ENCODE measurements around the gene ARHGAP5. TPM values are rescaled to one million over a fixed set of nuclear protein-coding genes. Genes with fewer than 3 reads are reported as not detected.

ARHGAP5 gene
- total RNA-seq, 6 experiments from 2014 or later = 75.4 to 101 (median 82.2) TPM

DNA sequence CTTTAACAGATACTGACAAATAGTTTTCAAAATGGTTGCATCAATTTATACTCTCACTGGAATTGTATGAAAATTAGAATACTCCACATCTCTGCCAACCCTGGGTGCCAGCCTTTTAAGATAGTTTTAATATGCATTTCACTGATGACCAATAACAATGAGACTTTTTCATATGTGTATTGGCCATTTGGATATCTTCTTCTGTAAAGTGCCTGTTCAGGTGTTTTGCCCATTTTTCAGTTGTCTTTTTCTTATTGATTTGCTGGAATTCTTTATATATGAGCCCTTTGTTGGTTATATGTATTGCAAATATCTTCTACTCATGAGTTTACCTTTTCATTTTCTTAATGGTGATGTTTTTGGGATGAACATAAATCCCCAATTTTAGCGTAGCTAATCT, 108.0 kb downstream of the ARHGAP5 start:
- TF ChIP-seq, protein P1, sequence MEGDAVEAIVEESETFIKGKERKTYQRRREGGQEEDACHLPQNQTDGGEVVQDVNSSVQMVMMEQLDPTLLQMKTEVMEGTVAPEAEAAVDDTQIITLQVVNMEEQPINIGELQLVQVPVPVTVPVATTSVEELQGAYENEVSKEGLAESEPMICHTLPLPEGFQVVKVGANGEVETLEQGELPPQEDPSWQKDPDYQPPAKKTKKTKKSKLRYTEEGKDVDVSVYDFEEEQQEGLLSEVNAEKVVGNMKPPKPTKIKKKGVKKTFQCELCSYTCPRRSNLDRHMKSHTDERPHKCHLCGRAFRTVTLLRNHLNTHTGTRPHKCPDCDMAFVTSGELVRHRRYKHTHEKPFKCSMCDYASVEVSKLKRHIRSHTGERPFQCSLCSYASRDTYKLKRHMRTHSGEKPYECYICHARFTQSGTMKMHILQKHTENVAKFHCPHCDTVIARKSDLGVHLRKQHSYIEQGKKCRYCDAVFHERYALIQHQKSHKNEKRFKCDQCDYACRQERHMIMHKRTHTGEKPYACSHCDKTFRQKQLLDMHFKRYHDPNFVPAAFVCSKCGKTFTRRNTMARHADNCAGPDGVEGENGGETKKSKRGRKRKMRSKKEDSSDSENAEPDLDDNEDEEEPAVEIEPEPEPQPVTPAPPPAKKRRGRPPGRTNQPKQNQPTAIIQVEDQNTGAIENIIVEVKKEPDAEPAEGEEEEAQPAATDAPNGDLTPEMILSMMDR (IDR thresholded peaks at IDR 0.05) = no peak
- Mint-ChIP-seq H3K4me1 (ENCODE audit: low read depth) (no peaks in the 10 kb centered on the region), H3K36me3 (ENCODE audit: low read depth) (no peaks in the 10 kb centered on the region), H3K27me3 (ENCODE audit: insufficient read depth) (peaks cover 6% of the 10 kb centered on the region; the same call in 1 of the 2 replicates), H3K9me3 (peaks cover 12% of the 10 kb centered on the region; the same call in 1 of the 2 replicates), H3K27ac (no peak overlapping the region), H3K4me3 (no peak overlapping the region)
- DNase-seq = no peak

DNA sequence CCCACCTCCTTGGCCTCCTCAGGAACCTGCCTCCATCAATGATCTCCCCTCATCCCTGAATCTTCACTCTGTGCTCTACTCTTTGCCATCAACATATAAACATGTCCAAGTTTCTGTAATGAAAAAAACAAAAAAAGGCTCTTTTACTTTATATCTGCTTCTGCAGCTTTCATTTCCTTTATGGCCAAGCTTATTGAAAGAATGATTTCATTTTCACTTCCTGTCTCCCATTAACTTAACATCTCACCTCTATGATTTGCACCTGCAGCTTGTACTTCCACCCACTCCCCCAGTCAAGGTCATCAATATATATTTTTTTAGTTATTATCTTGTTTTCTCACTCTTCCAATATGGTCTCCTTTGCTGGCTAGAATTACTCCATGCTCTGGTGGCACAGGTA, 109.1 kb downstream of the ARHGAP5 start:
- no peak for DNase-seq
- Mint-ChIP-seq H3K27ac (no peak overlapping the region), H3K4me3 (no peak overlapping the region), H3K9me3 (peaks cover 6% of the 10 kb centered on the region; the same call in 1 of the 2 replicates), H3K4me1 (ENCODE audit: low read depth) (peaks cover 8% of the 10 kb centered on the region), H3K27me3 (ENCODE audit: insufficient read depth) (peaks cover 3% of the 10 kb centered on the region; the same call in 1 of the 2 replicates), H3K36me3 (ENCODE audit: low read depth) (no peaks in the 10 kb centered on the region)
- TF ChIP-seq, protein P1 (IDR thresholded peaks at IDR 0.05) = no peak

DNA sequence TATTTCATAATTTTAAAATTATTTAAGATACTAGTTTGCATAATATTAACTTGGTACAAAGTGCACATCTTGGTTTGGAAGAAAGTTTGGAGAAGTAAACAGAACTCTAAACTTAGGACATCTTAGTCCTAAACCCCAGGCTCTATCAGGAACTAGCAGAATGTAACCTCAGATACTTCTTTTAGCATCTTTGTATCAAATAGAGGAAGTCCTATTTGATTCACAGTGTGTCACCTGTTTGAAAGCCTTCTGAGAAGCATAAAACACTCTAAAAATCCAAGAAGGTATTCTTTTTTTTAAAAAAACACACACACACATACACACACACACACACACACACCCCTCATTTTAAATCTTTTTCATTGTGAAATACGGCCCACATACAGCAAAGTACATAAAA, 112.7 kb downstream of the ARHGAP5 start:
- H3K36me3 Mint-ChIP-seq (ENCODE audit: low read depth) = no peaks in the 10 kb centered on the region
- H3K4me3 Mint-ChIP-seq = no peak overlapping the region; the same call in 1 of the 2 replicates
- no peak for DNase-seq
- H3K9me3 Mint-ChIP-seq = peaks cover 6% of the 10 kb centered on the region; the same call in 1 of the 2 replicates
- H3K27me3 Mint-ChIP-seq (ENCODE audit: insufficient read depth) = peaks cover 2% of the 10 kb centered on the region; the same call in 1 of the 2 replicates
- peaks cover 8% of the 10 kb centered on the region for H3K4me1 Mint-ChIP-seq (ENCODE audit: low read depth)
- TF ChIP-seq, protein P1 (IDR thresholded peaks at IDR 0.05) = no peak
- H3K27ac Mint-ChIP-seq = no peak overlapping the region

DNA sequence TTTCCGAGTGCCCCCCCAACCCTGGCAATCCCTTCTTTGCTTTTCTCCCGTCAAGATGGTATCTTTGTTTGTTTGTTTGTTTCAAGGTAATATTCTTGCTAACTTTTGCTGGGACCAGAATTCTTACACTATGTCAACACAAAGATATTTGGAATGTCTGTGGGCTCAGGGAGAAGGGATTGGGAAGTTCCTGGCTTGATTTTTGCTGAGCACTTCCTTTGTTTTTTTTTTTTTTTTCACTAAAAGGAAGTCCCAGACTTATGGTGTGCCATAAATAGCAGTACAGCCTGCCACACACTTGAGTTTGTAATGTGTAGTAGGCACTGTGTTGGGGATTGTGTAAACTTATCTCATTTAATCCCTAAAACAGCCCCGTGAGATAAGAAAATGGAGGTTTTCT, 113.6 kb downstream of the ARHGAP5 start:
- H3K36me3 Mint-ChIP-seq (ENCODE audit: low read depth) = no peaks in the 10 kb centered on the region
- no peaks in the 10 kb centered on the region; the same call in 1 of the 2 replicates for H3K9me3 Mint-ChIP-seq
- H3K4me3 Mint-ChIP-seq = no peak overlapping the region; the same call in 1 of the 2 replicates
- TF ChIP-seq, protein P1 (IDR thresholded peaks at IDR 0.05) = no peak
- H3K27ac Mint-ChIP-seq = no peak overlapping the region
- peaks cover 8% of the 10 kb centered on the region; the same call in 1 of the 2 replicates for H3K27me3 Mint-ChIP-seq (ENCODE audit: insufficient read depth)
- DNase-seq = no peak
- H3K4me1 Mint-ChIP-seq (ENCODE audit: low read depth) = peaks cover 8% of the 10 kb centered on the region

DNA sequence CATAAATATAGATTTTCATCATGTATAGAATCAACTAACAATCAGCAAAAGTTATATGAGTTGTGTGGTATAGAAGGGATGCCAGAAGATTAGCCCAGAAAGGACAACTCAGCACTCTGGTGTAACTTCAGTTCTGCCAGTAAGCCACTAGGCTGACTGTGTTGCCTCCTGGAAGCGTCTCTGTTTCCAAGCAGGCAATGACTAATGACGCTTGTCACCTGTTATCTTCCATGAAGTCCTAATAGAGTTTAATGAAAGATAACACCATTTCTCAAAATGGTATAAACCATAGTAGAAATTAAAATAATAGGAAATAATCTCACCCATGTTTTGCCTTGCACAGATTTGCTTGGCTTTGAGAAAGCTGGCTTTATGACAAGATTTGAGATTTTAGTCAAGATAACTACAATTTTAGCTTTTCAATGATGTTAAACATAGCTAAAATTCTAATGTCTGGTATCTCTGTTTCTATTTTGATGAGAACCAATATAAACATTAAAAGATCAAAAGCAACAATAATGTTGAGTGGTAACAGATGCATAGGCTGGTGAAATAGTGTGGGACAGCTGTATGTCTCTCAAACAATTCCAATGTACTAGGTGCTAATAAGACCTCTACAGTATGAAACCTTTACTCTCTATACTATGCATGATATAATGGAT, 115.7 kb downstream of the ARHGAP5 start:
- TF ChIP-seq, protein P1 (IDR thresholded peaks at IDR 0.05) = no peak
- H3K27me3 Mint-ChIP-seq (ENCODE audit: insufficient read depth) = peaks cover 10% of the 10 kb centered on the region; the same call in 1 of the 2 replicates
- peaks cover 8% of the 10 kb centered on the region for H3K4me1 Mint-ChIP-seq (ENCODE audit: low read depth)
- DNase-seq = no peak
- H3K9me3 Mint-ChIP-seq = no peaks in the 10 kb centered on the region; the same call in 1 of the 2 replicates
- no peaks in the 10 kb centered on the region for H3K36me3 Mint-ChIP-seq (ENCODE audit: low read depth)
- no peak overlapping the region for H3K4me3 Mint-ChIP-seq
- no peak overlapping the region for H3K27ac Mint-ChIP-seq

Measured in HFFc6 (cell line).